Neural progenitor cell (in vitro differentiated cells): ENCODE results near the gene DHRS4L2.
"Not testable (repeated sequence)": the region's sequence is repeated elsewhere in the genome, so short reads cannot be mapped to it uniquely, and the experiment has no call there.

ENCODE experiments used
- CTCF ChIP-seq: fragments of 200-600 bp; sonication (generic); IDR thresholded peaks from 2 replicates; pipeline ENCODE4 v1.5.1; 2017; ENCODE audit warnings: antibody characterized with exemption, mild to moderate bottlenecking
- EZH2 ChIP-seq: fragments of 200-600 bp; sonication (generic); IDR thresholded peaks from 2 replicates; pipeline ENCODE4 v1.6.1; 2017; ENCODE audit warnings: antibody characterized with exemption, mild to moderate bottlenecking, moderate library complexity

- TF ChIP-seq EZH2, CTCF: not testable (repeated sequence)
These were observed 30.7 kb upstream of the DHRS4L2 start for GRCh38 chr14:23957913-23958569.
